GM18498 (cell line): ENCODE data around the gene ATP6V0B.

Experiments
- ATAC-seq: cut with Tn5 transposase; IDR thresholded peaks from one replicate; pipeline ENCODE4 v1.9.1; 2021; ENCODE audit warnings: mild to moderate bottlenecking, moderate library complexity; ENCODE audit not compliant: unreplicated experiment

ATP6V0B gene

GRCh38 chr1:43982808-43983207 lies 8.0 kb downstream of the ATP6V0B start:
- no peak for ATAC-seq

GRCh38 chr1:43983253-43983899 lies 8.6 kb downstream of the ATP6V0B start:
- no peak for ATAC-seq

GRCh38 chr1:43984855-43985254 lies 10.1 kb downstream of the ATP6V0B start:
- no peak for ATAC-seq

GRCh38 chr1:43985984-43986595 lies 11.3 kb downstream of the ATP6V0B start:
- ATAC-seq = no peak

- no peak for ATAC-seq
These were observed 12.0 kb downstream of the ATP6V0B start for GRCh38 chr1:43986712-43987111.

GRCh38 chr1:43987159-43987902 lies 12.6 kb downstream of the ATP6V0B start:
- ATAC-seq = no peak

- no peak for ATAC-seq
These were observed 15.8 kb downstream of the ATP6V0B start for GRCh38 chr1:43990271-43991199.

GRCh38 chr1:43991200-43991475 lies 16.4 kb downstream of the ATP6V0B start:
- peak; percentile 10 for ATAC-seq

- peak; percentile 77 for ATAC-seq
These were observed 16.9 kb downstream of the ATP6V0B start, which contains the start of gene CCDC24 for GRCh38 chr1:43991476-43992231. TSS of gene CCDC24 (plus strand) at chr1:43991599. CDS start at chr1:43991879, 280 bp downstream.

- ATAC-seq = no peak
These were observed 17.7 kb downstream of the ATP6V0B start for GRCh38 chr1:43992232-43992995.

- no peak for ATAC-seq
These were observed 18.6 kb downstream of the ATP6V0B start for GRCh38 chr1:43993206-43993914.

- no peak for ATAC-seq
These were observed 19.3 kb downstream of the ATP6V0B start for GRCh38 chr1:43994071-43994470.

GRCh38 chr1:43994794-43995790 lies 20.3 kb downstream of the ATP6V0B start:
- ATAC-seq = no peak

GRCh38 chr1:43995984-43996732 lies 21.4 kb downstream of the ATP6V0B start:
- no peak for ATAC-seq

GRCh38 chr1:43996733-43997115 lies 22.0 kb downstream of the ATP6V0B start:
- no peak for ATAC-seq

GRCh38 chr1:43997295-43997999 lies 22.7 kb downstream of the ATP6V0B start:
- ATAC-seq = no peak

GRCh38 chr1:43998000-43998378 lies 23.2 kb downstream of the ATP6V0B start:
- no peak for ATAC-seq
